Stimulated activated CD8-positive, alpha-beta memory T cell treated with anti-CD3 and anti-CD28 coated beads, Interleukin-2, amount 100 ng/mL, for 1 hour (primary cell): ENCODE measurements around the gene GTF2F2.

Source experiments
- DNase-seq, 2 donors: peaks; one replicate each; pipeline ENCODE4 v3.0.0-alpha.2; 2020; ENCODE audit warnings: low read depth in 2 of 2

The GTF2F2 gene

DNA sequence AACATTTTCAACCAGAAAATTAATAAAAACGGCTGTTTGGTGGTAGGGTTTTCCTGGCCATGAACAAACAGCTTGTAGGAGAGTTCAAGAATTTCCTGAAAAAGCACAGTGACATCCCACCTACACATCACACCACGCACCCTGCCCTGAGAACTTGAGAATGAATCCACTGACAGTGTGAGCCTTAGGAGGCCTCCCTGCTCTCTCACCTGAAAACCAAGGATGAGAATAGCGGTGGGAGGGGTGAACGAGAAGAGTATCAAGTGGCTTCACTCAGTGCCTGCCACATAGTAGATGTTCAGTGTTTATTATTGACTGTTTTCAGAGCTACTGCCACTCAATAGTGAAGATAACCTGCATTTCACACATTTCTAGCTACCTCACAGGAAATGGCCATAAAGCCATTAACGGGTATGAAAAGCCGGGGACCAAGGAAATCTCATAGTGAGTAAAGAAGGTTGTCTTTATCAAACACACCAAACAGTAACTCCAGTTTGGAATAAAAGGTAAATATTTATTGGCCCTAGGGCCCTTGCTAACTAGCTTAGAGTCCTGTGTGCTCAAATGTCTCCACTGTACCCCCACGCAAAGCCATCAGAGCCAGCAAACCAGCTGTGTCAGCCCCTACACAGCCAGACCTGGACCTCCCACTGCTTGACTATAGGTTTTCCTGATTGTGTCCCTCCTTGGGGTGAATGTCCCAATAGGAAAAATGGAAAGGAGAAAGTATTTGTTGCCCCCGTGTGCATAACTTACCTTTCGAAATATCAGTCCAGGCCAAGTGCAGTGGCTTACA lies 180.1 kb downstream of the GTF2F2 start:
- no peak for DNase-seq

DNA sequence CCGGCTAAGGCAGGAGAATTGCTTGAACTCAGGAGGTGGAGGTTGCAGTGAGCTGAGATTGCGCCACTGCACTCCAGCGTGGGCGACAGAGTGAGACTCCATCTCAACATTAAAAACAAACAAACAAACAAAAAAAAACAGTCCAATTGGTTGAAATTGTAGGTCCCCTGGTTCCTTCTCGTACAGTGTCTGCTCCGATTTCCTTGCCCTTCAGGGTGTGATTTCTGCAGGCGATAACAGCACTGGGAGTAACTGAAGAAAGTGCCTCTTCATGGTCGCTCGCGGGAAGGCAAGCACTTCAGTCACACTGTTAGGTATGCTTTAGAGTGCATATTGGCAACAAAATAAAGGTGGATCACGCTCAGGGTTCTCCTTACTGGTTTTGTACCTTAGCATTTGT lies 181.0 kb downstream of the GTF2F2 start:
- no peak for DNase-seq

- DNase-seq = no peak
These were observed 182.2 kb downstream of the GTF2F2 start for GRCh38 chr13:45302507-45302906.

GRCh38 chr13:45303026-45303425 lies 182.7 kb downstream of the GTF2F2 start:
- DNase-seq = no peak

- DNase-seq = no peak
These were observed 183.6 kb downstream of the GTF2F2 start for GRCh38 chr13:45303866-45304265.

- DNase-seq = no peak
These were observed 184.8 kb downstream of the GTF2F2 start for GRCh38 chr13:45305079-45305478.

GRCh38 chr13:45306966-45307365 lies 186.7 kb downstream of the GTF2F2 start:
- no peak for DNase-seq

DNA sequence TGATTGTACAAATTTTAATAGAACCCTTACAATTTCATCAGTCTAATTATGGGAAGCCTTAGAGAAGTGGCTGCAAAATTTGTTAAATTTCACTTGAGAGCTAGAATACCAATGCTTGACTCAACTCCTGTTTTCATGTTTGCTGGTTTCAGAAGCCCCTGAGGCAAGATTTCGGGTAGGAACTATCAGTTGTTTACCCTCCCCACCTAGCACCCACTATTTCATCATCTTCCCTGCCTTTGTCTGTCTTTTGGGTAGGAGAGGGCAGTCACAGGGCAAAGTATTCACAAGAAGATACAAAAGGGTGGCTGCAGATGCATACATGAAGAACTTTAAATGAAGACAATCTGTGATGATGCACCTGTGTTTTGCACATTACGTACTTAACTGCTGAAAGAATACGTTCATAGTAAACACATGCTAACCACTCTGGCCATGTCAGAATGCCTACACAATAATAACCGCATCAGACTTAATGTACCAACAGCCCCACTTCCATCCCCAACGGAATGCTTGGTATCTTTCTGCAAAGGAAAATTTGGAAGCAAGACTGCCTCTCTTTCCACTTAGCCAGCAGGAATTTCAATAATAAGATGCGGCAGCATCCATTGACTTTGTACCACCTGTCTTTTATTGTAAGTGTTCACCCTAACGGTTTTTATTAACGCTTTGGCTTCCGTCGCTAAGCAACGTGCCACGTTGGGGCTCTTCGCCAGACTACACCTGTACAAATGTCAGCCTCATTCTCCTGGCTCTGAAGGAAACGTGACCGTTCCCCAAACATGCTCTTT lies 190.2 kb downstream of the GTF2F2 start:
- no peak for DNase-seq

DNA sequence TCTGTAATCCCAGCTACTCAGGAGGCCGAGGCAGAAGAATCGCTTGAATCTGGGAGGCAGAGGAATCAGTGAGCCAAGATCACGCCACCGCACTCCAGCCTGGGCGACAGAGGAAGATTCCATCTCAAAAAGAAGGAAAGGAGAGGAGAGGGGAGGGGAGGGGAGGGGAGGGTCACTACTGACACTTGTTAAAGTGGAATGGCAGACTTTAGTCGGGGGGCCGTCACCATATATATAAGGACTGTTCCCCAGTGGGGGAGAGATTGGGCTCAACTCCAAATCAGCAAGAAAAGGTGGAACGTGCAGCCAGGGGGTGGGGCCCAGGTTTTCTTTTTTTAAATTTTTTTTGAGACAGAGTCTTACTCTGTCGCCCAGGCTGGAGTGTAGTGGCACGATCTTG lies 194.5 kb downstream of the GTF2F2 start:
- no peak for DNase-seq

DNA sequence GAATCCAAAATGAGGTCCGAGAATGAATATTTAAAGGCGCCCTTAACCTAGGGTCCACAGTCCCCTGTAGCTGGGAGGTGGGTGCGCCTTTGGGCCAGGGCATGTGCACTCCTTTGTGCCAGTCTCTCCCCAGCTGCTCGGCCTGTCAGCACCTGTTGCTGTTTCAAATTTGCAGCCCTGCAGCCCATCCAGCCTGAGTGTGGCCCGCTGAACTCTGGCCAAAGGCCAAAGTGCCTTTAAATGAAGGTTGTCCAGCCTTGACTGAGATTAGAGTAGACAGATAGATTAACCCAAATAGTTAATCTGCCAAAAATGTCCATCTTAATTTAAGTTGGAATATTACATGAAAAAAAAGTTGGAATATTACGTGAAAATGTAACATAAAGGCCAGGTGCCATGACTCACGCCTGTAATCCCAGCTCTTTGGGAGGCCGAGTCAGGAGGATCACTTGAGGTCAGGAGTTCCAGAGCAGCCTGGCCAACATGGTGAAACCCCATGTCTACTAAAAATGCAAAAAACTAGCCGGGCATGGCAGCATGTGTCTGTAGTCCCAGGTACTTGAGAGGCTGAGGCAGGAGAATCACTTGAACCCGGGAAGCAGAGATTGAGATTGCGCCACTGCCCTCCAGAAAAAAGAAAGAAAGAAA lies 195.3 kb downstream of the GTF2F2 start:
- no peak for DNase-seq

DNA sequence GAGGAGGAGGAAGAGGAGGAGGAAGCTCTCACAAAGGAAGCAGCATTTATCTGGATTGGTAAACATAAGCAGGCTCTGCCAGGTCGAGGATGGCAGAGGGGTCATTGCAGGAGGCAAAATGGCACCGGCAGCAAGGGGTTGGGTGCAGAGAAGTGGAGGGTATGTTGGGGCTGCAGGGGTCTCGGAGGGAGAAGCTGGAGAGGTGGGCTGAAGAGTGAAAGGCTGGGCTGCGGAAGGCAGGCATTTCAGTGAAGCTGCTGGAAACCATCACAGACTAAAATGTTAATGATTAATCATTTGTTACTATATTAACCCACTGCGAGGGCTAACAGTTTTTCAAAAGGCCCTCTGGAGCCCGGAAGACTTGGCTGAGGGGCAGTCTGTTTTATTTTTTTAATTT lies 196.0 kb downstream of the GTF2F2 start:
- DNase-seq = no peak

GRCh38 chr13:45316996-45317395 lies 196.7 kb downstream of the GTF2F2 start:
- no peak for DNase-seq

- DNase-seq = no peak
These were observed 200.7 kb downstream of the GTF2F2 start for GRCh38 chr13:45320876-45321629.

GRCh38 chr13:45325806-45326205 lies 205.5 kb downstream of the GTF2F2 start:
- DNase-seq = no peak

DNA sequence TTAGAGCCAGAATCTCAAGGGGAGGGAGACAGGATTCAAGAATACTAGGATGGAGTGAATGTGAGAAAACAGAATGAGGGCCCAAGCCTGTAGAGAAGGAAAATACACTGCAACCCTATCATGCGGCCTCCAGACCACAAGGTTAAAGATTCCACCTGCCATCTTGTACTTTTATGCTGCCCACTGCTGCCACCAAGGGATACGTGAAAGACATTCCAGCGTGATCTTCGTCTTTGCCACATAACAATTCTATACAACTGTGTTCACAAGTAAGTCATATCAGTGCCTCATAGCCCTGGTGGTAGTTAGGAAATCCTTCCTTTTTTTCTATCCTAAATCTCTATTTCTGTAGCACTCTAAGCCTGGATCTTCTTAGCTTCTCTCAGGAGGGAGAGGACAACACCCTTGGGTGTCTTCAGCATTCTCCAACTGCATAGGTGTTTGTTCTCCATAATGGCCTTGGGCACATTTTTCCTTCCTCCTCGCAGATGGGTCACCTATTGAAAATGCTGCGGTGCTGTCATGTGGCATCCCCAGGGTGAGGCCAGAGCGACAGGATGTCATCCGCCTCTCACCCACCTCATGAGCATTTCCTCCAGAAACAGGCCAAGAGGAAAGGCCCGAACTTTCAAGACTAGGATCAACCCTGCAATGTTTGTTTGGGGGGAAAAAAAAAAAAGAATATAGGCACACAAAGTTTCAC lies 207.1 kb downstream of the GTF2F2 start:
- DNase-seq = no peak

GRCh38 chr13:45328661-45329111 lies 208.4 kb downstream of the GTF2F2 start:
- DNase-seq = no peak

GRCh38 chr13:45331123-45331619 lies 210.9 kb downstream of the GTF2F2 start:
- no peak for DNase-seq

DNA sequence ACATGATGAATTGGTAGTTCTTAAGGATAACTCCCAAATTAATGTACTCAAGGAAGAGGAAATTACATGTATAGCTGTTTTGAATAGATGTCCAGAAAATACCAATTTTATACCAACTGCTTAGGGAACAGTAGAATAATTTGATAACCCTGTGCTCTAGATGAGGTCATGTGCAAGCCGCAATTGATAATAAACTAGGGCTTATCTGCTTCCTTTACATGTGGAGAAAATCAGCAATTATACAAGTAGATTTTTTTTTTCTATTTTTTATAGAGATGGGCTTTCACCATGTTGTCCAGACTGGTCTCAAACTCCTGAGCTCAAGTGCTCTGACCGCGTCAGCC lies 211.4 kb downstream of the GTF2F2 start:
- no peak for DNase-seq

DNA sequence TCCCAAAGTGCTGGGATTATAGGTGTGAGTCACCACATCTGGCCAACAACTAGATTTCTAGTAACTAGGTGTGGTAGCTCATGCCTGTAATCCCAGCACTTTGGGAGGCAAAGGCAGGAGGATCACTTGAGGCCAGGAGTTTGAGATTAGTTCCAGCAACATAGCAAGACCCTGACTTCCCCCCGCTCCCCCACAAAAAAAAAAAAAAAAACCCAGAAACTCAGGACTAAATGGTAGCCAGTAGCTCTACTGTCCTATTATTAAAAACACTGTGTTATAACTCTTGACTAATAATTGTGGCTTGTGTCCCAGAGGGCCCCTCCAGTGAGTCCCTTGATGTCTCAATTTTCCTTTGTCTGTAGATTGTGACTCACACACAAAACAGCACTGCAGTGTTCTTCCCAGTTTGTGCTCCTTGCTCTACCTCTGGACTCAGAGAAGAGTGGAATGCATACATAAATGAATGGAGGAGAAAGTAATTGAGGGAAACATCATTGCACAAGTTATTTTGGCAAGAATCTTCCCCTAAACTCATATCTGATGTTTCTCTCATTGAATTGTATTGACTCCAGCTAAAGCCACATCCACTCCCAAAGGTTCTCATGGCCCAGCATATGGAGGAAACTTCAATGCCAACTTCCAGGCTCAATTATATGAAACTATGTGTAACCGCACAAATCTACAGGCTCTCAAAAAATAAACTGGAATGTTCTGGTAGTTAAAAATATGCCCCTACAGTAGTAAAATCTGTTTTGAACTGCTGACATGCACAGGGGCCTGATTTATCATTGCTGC lies 211.9 kb downstream of the GTF2F2 start:
- DNase-seq = no peak

DNA sequence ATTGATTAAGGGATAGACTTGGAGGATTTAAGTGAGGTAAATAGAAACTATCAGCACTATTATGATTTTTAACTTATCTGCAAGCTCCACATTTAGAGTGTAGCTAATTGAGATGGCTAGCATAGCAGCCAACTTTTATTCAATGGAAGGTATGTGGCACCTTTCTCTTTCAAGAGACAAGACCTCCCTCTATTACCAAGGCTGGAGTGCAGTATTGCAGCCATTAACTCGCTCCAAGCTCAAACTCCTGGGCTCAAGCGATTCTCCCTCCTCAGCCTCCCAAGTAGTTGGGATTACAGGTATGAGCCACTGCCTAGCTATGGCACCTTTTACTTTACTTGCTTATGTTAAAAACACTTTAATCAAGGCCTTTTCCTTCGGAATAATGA lies 212.5 kb downstream of the GTF2F2 start:
- DNase-seq = no peak
